Gastrocnemius medialis (tissue), 4 donors: Measurements from ENCODE around the gene DGKK. TPM values are rescaled to one million over a fixed set of nuclear protein-coding genes. Genes with fewer than 3 reads are reported as not detected.

Source experiments
- ATAC-seq, 2 donors: fragments of 150-250 bp; one replicate each; pipeline ENCODE4 v1.9.1; 2016
- DNase-seq, 2 donors: peaks; one replicate each; pipeline ENCODE4 v3.0.0-alpha.2; 2019
- H3K27ac ChIP-seq, 4 donors: fragments of 200-600 bp; sonication (generic); 1 replicate in 1 of 4; 2 replicates in 3 of 4; pipeline ENCODE4 v1.5.1; 2016 to 2018; ENCODE audit warnings: mild to moderate bottlenecking in 2 of 4, moderate library complexity in 1 of 4
- H3K27me3 ChIP-seq, 3 donors: fragments of 200-600 bp; sonication (generic) in 2 of 3; 1 replicate in 1 of 3; 2 replicates in 2 of 3; pipeline versions ENCODE4 v1.5.1 to v1.6.0; 2016 to 2019; ENCODE audit warnings: mild to moderate bottlenecking in 1 of 3, moderate library complexity in 1 of 3
- H3K36me3 ChIP-seq, 2 donors: fragments of 200-600 bp; sonication (generic) in 1 of 2; one replicate each; pipeline ENCODE4 v1.5.1; 2017 to 2018
- H3K4me1 ChIP-seq, 2 donors: fragments of 200-600 bp; sonication (generic) in 1 of 2; one replicate each; pipeline ENCODE4 v1.5.1; 2016 to 2017; ENCODE audit warnings: mild to moderate bottlenecking in 2 of 2
- H3K4me3 ChIP-seq, 4 donors: fragments of 200-600 bp; sonication (generic) in 3 of 4; 1 replicate in 1 of 4; 2 replicates in 3 of 4; pipeline ENCODE4 v1.5.1; 2016 to 2019; ENCODE audit warnings: mild to moderate bottlenecking in 2 of 4
- H3K9me3 ChIP-seq, 3 donors: fragments of 200-600 bp; sonication (generic) in 2 of 3; 1 replicate in 1 of 3; 2 replicates in 2 of 3; pipeline ENCODE4 v1.5.1; 2016 to 2019
- CTCF ChIP-seq, 5 experiments: fragments of 450-650 bp in 3 of 5; fragments of 200-600 bp in 2 of 5; sonication (generic) in 2 of 5; IDR thresholded peaks in 4 of 5; conservative IDR thresholded peaks in 1 of 5; 1 replicate in 4 of 5; 2 replicates in 1 of 5; pipeline ENCODE4 v1.5.1; 2016 to 2019; ENCODE audit warnings: antibody characterized with exemption in 5 of 5, mild to moderate bottlenecking in 3 of 5, moderate library complexity in 3 of 5
- POLR2A ChIP-seq, 2 donors: fragments of 450-650 bp; IDR thresholded peaks; one replicate each; pipeline ENCODE4 v1.6.1; 2017; ENCODE audit warnings: antibody characterized with exemption in 2 of 2, mild to moderate bottlenecking in 2 of 2, moderate library complexity in 2 of 2
- in situ Hi-C, 4 donors: fragments of 200-750 bp; cut with MboI; loops; one replicate each; pipeline versions ENCODE4 v1.15.0 to v1.8.0; 2017; ENCODE audit warnings: low sequenced_read_pairs in 4 of 4
- intact Hi-C: fragments of 100-400 bp; cut with DNase I; formaldehyde crosslinking; loops from one replicate; pipeline ENCODE4 v1.15.1; 2023; ENCODE audit warnings: low total_unique reads
- total RNA-seq, 4 donors: library from RNA; depleted of rRNA; stranded (reverse); fragments of >200 nt; gene quantifications; one replicate each; pipeline versions ENCODE4 v1.1.0 to v1.2.3, GENCODE V29; 2016

The DGKK gene
- total RNA-seq, 4 donors from 2014 or later: not detected

GRCh38 chrX:50407976-50408375, 62.6 kb downstream of the DGKK start:
- H3K4me1 ChIP-seq: no peaks in the 10 kb centered on the region
- in situ Hi-C loops (loop anchor here in 1 of 4 donors (25.0 kb wide), 1 partner anchor 104 kb away; no protein-coding TSS in a partner anchor), intact Hi-C loops (no loop called here)
- no peak for DNase-seq
- ATAC-seq: no peak
- no peaks in the 10 kb centered on the region for H3K9me3 ChIP-seq
- H3K4me3 ChIP-seq: no peak overlapping the region
- H3K36me3 ChIP-seq: no peaks in the 10 kb centered on the region
- H3K27me3 ChIP-seq: peaks cover 0 to 4% (median 0%) of the 10 kb centered on the region in 3 donors
- TF ChIP-seq POLR2A (IDR thresholded peaks at IDR 0.05) (no peak), CTCF (IDR thresholded peaks at IDR 0.05 in 4 of 5, conservative IDR thresholded peaks at IDR 0.05 in 1 of 5) (no peak)
- no peak overlapping the region for H3K27ac ChIP-seq

- no peak overlapping the region for H3K27ac ChIP-seq
- in situ Hi-C loops (loop anchor here in 1 of 4 donors (25.0 kb wide), 1 partner anchor 108 kb away; no protein-coding TSS in a partner anchor), intact Hi-C loops (no loop called here)
- no peak overlapping the region for H3K4me3 ChIP-seq
- H3K9me3 ChIP-seq: no peaks in the 10 kb centered on the region
- no peaks in the 10 kb centered on the region for H3K36me3 ChIP-seq
- no peaks in the 10 kb centered on the region for H3K4me1 ChIP-seq
- TF ChIP-seq CTCF (IDR thresholded peaks at IDR 0.05 in 4 of 5, conservative IDR thresholded peaks at IDR 0.05 in 1 of 5): no peak
- no peak for TF ChIP-seq POLR2A (IDR thresholded peaks at IDR 0.05)
- no peak for DNase-seq
- no peak for ATAC-seq
- H3K27me3 ChIP-seq: peaks cover 0 to 4% (median 0%) of the 10 kb centered on the region in 3 donors
Measured at GRCh38 chrX:50403903-50404302, 66.7 kb downstream of the DGKK start.

GRCh38 chrX:50402886-50403285, 67.7 kb downstream of the DGKK start:
- TF ChIP-seq POLR2A (IDR thresholded peaks at IDR 0.05) (no peak), CTCF (IDR thresholded peaks at IDR 0.05 in 4 of 5, conservative IDR thresholded peaks at IDR 0.05 in 1 of 5) (no peak)
- H3K9me3 ChIP-seq: no peaks in the 10 kb centered on the region

GRCh38 chrX:50393902-50394301, 76.7 kb downstream of the DGKK start:
- Histone ChIP-seq H3K9me3 (no peaks in the 10 kb centered on the region), H3K27ac (no peak overlapping the region), H3K27me3 (no peaks in the 10 kb centered on the region), H3K36me3 (no peaks in the 10 kb centered on the region), H3K4me3 (no peak overlapping the region), H3K4me1 (no peaks in the 10 kb centered on the region)
- intact Hi-C loops: no loop called here
- no peak for TF ChIP-seq POLR2A (IDR thresholded peaks at IDR 0.05)
- TF ChIP-seq CTCF (IDR thresholded peaks at IDR 0.05 in 4 of 5, conservative IDR thresholded peaks at IDR 0.05 in 1 of 5): no peak
- no peak for DNase-seq
- in situ Hi-C loops: no loop called here
- no peak for ATAC-seq

More at GRCh38 chrX:50402886-50403285, 67.7 kb downstream of the DGKK start:
- ATAC-seq (no peak), DNase-seq (no peak)
- no peak overlapping the region for H3K27ac ChIP-seq
- H3K36me3 ChIP-seq: no peaks in the 10 kb centered on the region
- peaks cover 0 to 4% (median 0%) of the 10 kb centered on the region in 3 donors for H3K27me3 ChIP-seq
- H3K4me3 ChIP-seq: no peak overlapping the region
- in situ Hi-C loops: loop anchor here in 1 of 4 donors (25.0 kb wide), 1 partner anchor 109 kb away; no protein-coding TSS in a partner anchor
- H3K4me1 ChIP-seq: no peaks in the 10 kb centered on the region
- intact Hi-C loops: no loop called here

GRCh38 chrX:50386520-50386919, 84.1 kb downstream of the DGKK start:
- DNase-seq (no peak), ATAC-seq (no peak)
- no peaks in the 10 kb centered on the region for H3K9me3 ChIP-seq
- in situ Hi-C loops (no loop called here), intact Hi-C loops (no loop called here)
- TF ChIP-seq CTCF (IDR thresholded peaks at IDR 0.05 in 4 of 5, conservative IDR thresholded peaks at IDR 0.05 in 1 of 5) (no peak), POLR2A (IDR thresholded peaks at IDR 0.05) (no peak)
- H3K4me3 ChIP-seq: no peak overlapping the region
- no peak overlapping the region for H3K27ac ChIP-seq
- H3K27me3 ChIP-seq: no peaks in the 10 kb centered on the region
- no peaks in the 10 kb centered on the region for H3K36me3 ChIP-seq
- H3K4me1 ChIP-seq: no peaks in the 10 kb centered on the region
